RWPE2 (cell line): Measurements from ENCODE around the gene RGS12.
A peak's percentile ranks its signal among the peaks of the same experiment; 100 is the strongest.

ENCODE experiments used
- ATAC-seq: fragments of 200-7000 bp; cut with Tn5 transposase; 3 replicates; pipeline ENCODE4 v1.9.1; 2021; ENCODE audit warnings: low read depth
- DNase-seq: peaks from one replicate; pipeline ENCODE4 v3.0.0-alpha.2; 2020; ENCODE audit warnings: low spot score
- H3K27ac ChIP-seq: fragments of 450-650 bp; 2 replicates; pipeline ENCODE4 v1.5.1; 2017; ENCODE audit warnings: mild to moderate bottlenecking; ENCODE audit not compliant: poor library complexity, severe bottlenecking
- H3K27me3 ChIP-seq: fragments of 250-450 bp; sonication (Bioruptor Pico); 2 replicates; pipeline ENCODE4 v1.5.1; 2021; ENCODE audit warnings: mild to moderate bottlenecking, moderate library complexity; ENCODE audit not compliant: insufficient read depth, poor library complexity, severe bottlenecking
- H3K36me3 ChIP-seq: fragments of 250-450 bp; sonication (Bioruptor Pico); 2 replicates; pipeline ENCODE4 v1.5.1; 2020; ENCODE audit warnings: low read depth, mild to moderate bottlenecking, moderate library complexity
- H3K4me1 ChIP-seq: fragments of 250-450 bp; sonication (Bioruptor Pico); 2 replicates; pipeline ENCODE4 v1.5.1; 2021; ENCODE audit warnings: mild to moderate bottlenecking, moderate library complexity; ENCODE audit not compliant: insufficient read depth, poor library complexity, severe bottlenecking
- H3K4me3 ChIP-seq: fragments of 250-450 bp; sonication (Bioruptor Pico); 2 replicates; pipeline ENCODE4 v1.5.1; 2021; ENCODE audit warnings: mild to moderate bottlenecking, moderate library complexity; ENCODE audit not compliant: severe bottlenecking
- H3K9me3 ChIP-seq: fragments of 250-450 bp; sonication (Bioruptor Pico); 2 replicates; pipeline ENCODE4 v1.5.1; 2021; ENCODE audit warnings: mild to moderate bottlenecking, moderate library complexity; ENCODE audit not compliant: severe bottlenecking
- TF ChIP-seq, protein P1 (sequence below): fragments of 450-650 bp; IDR thresholded peaks from one replicate; pipeline ENCODE4 v1.5.1; 2017; ENCODE audit warnings: mild to moderate bottlenecking, moderate library complexity; ENCODE audit not compliant: poor library complexity, severe bottlenecking

RGS12 gene

DNA sequence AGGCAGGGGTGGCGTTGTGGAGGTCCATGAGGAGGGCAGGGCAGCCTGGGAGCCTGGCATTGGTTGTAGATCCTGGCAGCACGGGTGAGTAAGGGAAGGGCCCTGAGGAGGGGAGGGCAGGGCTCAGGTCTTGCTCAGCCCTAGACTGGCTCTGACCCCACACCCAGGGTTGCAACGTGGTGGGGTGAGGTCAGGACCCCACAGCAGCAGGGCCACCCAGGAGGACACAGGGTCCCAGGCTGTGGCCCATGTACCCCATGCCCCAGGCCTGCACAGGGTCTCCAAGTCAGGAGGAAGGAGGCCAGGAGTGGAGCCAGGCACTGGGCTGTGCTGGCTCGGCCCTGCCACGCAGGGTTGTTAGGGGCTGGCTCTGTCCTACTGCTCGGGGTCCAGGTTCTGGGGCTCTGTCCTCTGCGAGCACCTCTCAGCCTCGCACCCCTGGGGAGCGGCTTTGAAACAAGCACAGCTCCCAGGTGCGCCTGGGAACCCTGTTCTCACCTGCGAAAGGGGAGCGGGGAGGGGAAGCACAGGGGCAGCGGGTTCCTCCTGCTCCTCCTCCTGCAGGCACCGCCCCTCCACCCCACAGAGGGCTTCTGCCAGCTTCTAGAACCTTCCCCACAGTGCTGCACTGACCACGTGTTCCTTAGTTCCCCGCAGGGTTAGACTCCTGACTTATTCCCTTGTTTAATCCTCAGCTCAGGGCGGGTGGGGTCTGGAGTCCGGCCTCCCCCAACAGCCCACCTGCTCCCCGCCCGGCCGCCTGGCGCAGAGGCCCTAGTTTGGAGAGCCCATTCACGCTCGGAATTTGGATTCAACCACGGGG, 23.5 kb upstream of the RGS12 start:
- TF ChIP-seq, protein P1, sequence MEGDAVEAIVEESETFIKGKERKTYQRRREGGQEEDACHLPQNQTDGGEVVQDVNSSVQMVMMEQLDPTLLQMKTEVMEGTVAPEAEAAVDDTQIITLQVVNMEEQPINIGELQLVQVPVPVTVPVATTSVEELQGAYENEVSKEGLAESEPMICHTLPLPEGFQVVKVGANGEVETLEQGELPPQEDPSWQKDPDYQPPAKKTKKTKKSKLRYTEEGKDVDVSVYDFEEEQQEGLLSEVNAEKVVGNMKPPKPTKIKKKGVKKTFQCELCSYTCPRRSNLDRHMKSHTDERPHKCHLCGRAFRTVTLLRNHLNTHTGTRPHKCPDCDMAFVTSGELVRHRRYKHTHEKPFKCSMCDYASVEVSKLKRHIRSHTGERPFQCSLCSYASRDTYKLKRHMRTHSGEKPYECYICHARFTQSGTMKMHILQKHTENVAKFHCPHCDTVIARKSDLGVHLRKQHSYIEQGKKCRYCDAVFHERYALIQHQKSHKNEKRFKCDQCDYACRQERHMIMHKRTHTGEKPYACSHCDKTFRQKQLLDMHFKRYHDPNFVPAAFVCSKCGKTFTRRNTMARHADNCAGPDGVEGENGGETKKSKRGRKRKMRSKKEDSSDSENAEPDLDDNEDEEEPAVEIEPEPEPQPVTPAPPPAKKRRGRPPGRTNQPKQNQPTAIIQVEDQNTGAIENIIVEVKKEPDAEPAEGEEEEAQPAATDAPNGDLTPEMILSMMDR = no peak
- peak; percentile 66 for DNase-seq
- no peak overlapping the region for H3K27ac ChIP-seq
- peaks cover 3% of the 10 kb centered on the region for H3K27me3 ChIP-seq
- no peak overlapping the region for H3K4me3 ChIP-seq
- H3K9me3 ChIP-seq = no peaks in the 10 kb centered on the region
- H3K4me1 ChIP-seq = no peaks in the 10 kb centered on the region
- H3K36me3 ChIP-seq = no peaks in the 10 kb centered on the region
- no peak; the same call in 2 of the 3 replicates for ATAC-seq

DNA sequence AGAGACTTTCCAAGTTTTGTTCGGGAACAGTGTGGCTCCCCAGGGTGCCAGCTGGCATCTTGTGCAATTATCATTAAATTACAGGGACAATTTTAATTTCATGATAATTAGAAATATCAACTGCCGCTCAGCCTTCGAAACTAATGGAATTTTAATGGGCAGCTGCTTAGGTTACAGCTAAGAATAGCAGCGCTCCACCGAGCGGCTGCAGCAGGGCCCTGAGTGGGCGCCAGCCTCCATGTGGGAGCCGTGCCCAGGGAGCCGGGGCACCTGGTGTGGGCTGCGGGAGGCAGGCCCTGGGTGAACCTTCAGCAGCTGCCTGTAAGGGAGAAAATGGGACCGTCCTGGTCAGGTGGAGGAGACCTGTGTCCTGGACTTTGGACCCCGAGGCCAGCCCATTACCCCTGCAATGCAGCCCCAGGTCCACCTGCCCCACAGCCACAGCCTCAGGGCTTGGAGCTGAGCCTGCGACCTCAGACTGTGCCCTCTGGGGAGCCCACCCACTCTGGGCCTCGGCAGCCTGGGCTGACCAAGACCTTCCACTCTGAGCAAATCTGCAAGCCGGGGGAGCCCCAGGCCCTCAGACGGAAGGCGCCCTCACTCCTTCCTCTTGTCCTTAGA, 22.7 kb upstream of the RGS12 start:
- no peaks in the 10 kb centered on the region for H3K36me3 ChIP-seq
- no peak for ATAC-seq

DNA sequence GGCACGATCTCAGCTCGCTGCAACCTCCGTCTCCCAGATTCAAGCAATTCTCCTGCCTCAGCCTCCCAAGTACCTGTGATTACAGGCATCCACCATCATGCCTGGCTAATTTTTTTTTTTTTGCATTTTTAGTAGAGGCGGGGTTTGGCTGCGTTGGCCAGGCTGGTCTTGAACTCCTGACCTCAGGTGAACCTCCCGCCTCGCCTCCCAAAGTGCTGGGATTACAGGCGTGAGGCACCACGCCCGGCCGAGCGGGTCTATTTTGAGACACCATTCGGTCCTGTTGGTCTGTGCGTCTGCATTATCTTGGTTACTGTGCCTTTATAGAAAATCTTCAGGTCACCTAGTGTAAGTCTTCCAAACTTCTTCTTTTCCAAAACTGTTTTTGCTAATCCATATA, 21.7 kb upstream of the RGS12 start:
- Histone ChIP-seq H3K9me3 (no peaks in the 10 kb centered on the region), H3K27ac (no peak overlapping the region), H3K4me3 (no peak overlapping the region), H3K27me3 (peaks cover 9% of the 10 kb centered on the region), H3K36me3 (no peaks in the 10 kb centered on the region), H3K4me1 (no peaks in the 10 kb centered on the region)
- ATAC-seq (no peak), DNase-seq (no peak)
- TF ChIP-seq, protein P1 = no peak

More for the DNA sequence above, 22.7 kb upstream of the RGS12 start:
- DNase-seq = no peak
- Histone ChIP-seq H3K27ac (no peak overlapping the region), H3K4me1 (no peaks in the 10 kb centered on the region), H3K4me3 (no peak overlapping the region), H3K9me3 (no peaks in the 10 kb centered on the region), H3K27me3 (peaks cover 3% of the 10 kb centered on the region)
- TF ChIP-seq, protein P1 = no peak

DNA sequence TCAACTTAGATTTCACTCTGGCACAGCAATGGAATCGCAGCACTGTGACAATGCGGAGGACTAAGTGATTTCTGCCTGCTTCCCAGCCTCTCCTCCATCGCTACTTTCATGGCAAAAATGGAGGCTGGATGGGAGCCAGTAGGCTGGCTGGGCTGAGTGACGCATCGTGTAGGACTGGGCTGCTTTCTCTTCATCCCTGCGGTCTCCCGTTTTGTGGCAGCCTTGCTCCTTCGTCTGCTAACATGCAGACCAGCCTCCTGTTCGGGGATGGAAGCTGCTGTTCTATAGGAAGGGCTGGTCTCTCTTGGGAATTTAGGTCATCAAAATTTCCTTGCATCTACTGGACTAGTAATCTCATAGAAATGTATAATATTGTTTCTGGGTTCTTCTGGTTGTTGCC, 15.8 kb upstream of the RGS12 start:
- no peaks in the 10 kb centered on the region for H3K9me3 ChIP-seq
- DNase-seq (no peak), ATAC-seq (no peak)
- no peak overlapping the region for H3K27ac ChIP-seq
- no peak overlapping the region for H3K4me3 ChIP-seq
- H3K36me3 ChIP-seq = no peaks in the 10 kb centered on the region
- peaks cover 10% of the 10 kb centered on the region for H3K27me3 ChIP-seq
- TF ChIP-seq, protein P1 = no peak
- no peaks in the 10 kb centered on the region for H3K4me1 ChIP-seq

DNA sequence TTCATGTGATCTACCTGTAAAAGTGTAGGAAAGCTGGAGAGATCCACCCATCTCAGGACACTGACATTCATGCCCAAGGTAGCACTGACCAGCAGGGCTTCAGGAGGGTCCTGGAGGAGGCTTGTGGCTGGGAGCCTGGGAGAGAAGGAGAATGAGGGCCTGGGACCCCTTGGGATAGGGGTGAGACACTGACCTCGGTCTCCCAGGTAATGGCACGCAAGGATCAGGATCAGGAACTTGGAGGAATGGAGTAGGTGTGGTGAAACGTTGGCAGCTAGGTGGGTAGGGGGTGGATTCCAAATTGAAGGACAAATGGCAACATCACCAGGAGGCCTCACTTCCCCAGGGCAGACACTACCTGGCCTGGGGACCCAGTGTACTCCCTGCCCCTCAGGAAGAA, 12.4 kb upstream of the RGS12 start:
- H3K9me3 ChIP-seq = no peaks in the 10 kb centered on the region
- H3K4me1 ChIP-seq = no peaks in the 10 kb centered on the region
- H3K27ac ChIP-seq = no peak overlapping the region

More for the DNA sequence above, 12.4 kb upstream of the RGS12 start:
- DNase-seq = no peak
- no peak overlapping the region for H3K4me3 ChIP-seq
- no peaks in the 10 kb centered on the region for H3K36me3 ChIP-seq
- TF ChIP-seq, protein P1 = no peak
- no peak for ATAC-seq
- H3K27me3 ChIP-seq = peaks cover 8% of the 10 kb centered on the region
